SH-SY5Y (cell line): ENCODE measurements around the gene NCDN.

ENCODE experiments used
- GATA2 ChIP-seq: IDR thresholded peaks from 2 replicates; pipeline ENCODE4 v1.6.1; 2011; ENCODE audit warnings: mild to moderate bottlenecking, low read depth, low read length
- GATA3 ChIP-seq: IDR thresholded peaks from 2 replicates; pipeline ENCODE4 v1.6.1; 2011; ENCODE audit warnings: low read depth, mild to moderate bottlenecking, low read length, moderate library complexity

DNA sequence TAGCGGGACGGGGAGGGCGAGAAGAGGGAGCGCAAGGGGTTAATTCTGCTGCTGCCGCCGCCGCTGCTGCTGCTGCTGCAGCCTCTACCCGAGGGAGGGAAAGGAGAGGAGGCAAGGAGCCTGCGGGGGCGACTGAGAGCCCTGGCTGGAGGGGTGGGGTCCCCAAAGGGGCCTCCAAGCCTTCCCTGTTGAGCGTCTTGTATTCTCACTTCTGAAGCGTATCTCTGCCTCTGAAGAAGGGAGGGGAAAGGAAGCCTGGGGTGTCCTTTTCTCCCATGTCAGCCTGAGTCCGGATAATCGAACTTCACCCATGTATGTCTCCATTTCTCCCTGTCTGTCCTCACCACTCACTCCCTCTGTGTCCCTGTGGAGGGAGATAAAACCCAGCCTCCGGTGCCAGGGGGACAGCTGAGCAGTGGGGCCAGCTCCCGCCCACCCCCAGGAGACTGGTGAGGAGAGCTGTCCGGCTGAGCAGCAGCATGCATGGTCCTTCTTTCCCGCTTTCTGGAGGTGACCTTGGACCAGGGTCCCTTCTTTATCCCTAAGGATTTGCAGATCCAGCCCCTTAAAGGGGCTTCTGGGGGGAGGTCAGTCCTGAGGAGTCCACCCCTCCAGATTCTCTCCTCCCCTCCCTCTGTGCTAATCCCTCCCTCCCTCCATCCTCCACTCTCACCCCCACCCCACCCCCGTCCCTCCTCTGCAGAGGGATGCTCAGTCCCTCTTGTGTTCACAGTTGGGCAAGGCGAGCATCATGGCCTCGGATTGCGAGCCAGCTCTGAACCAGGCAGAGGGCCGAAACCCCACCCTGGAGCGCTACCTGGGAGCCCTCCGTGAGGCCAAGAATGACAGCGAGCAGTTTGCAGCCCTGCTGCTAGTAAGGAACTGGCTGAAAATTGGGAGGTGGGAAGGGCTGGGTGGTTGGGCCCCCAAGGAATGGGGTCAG is 1.0 kb downstream of the NCDN start:
- TF ChIP-seq GATA3 (no peak), GATA2 (no peak)
